HepG2 (cell line): Measurements from ENCODE around the gene SESN2. TPM values are rescaled to one million over a fixed set of nuclear protein-coding genes. Genes with fewer than 3 reads are reported as not detected.
A peak's percentile ranks its signal among the peaks of the same experiment; 100 is the strongest.

Source experiments
- HNF4G ChIP-seq, 2 experiments: sonication (generic) in 1 of 2; formaldehyde crosslinking in 1 of 2; IDR thresholded peaks; 2 replicates each; pipeline versions ENCODE4 v1.4.0 to v1.6.1; 2011 to 2020; ENCODE audit warnings: borderline replicate concordance in 2 of 2, low read depth in 2 of 2, mild to moderate bottlenecking in 2 of 2, low read length in 1 of 2, missing genetic modification reagents in 1 of 2, moderate library complexity in 1 of 2
- IRF1 ChIP-seq: sonication (generic); formaldehyde crosslinking; IDR thresholded peaks from 2 replicates; pipeline ENCODE4 v1.4.0; 2020; ENCODE audit warnings: low read depth, mild to moderate bottlenecking, missing genetic modification reagents
- NR2C2 ChIP-seq: sonication (generic); formaldehyde crosslinking; IDR thresholded peaks from 2 replicates; pipeline ENCODE4 v1.4.0; 2020; ENCODE audit warnings: missing genetic modification reagents, mild to moderate bottlenecking, moderate library complexity, borderline replicate concordance
- PAWR ChIP-seq: sonication (generic); formaldehyde crosslinking; IDR thresholded peaks from 2 replicates; pipeline ENCODE4 v1.4.0; 2020; ENCODE audit warnings: missing genetic modification reagents, mild to moderate bottlenecking, borderline replicate concordance
- SRSF4 ChIP-seq: fragments of 200-400 bp; formaldehyde crosslinking; IDR thresholded peaks from one replicate; pipeline ENCODE4 v1.6.1; 2018; ENCODE audit warnings: mild to moderate bottlenecking, low read depth, low read length, moderate library complexity; ENCODE audit not compliant: poor library complexity, severe bottlenecking
- ZBTB2 ChIP-seq: sonication (generic); formaldehyde crosslinking; IDR thresholded peaks from 2 replicates; pipeline ENCODE4 v1.8.0; 2022; ENCODE audit warnings: low read depth, missing genetic modification reagents
- ZNF546 ChIP-seq: sonication (generic); formaldehyde crosslinking; conservative IDR thresholded peaks from 2 replicates; pipeline ENCODE4 v1.8.1; 2023; ENCODE audit warnings: mild to moderate bottlenecking, missing genetic modification reagents
- ZNF569 ChIP-seq: sonication (generic); formaldehyde crosslinking; IDR thresholded peaks from 2 replicates; pipeline ENCODE4 v1.5.0; 2020; ENCODE audit warnings: mild to moderate bottlenecking, missing genetic modification reagents, moderate library complexity, borderline replicate concordance
- ZNF749 ChIP-seq: sonication (generic); formaldehyde crosslinking; IDR thresholded peaks from 2 replicates; pipeline ENCODE4 v1.8.0; 2022; ENCODE audit warnings: mild to moderate bottlenecking, missing genetic modification reagents, moderate library complexity, borderline replicate concordance
- polyA plus RNA-seq, 8 experiments: library from polyadenylated mRNA; depleted of rRNA in 3 of 8; stranded (reverse) in 7 of 8; unstranded in 1 of 8; fragments of >200 nt; fragmentation: Illumina TruSeq in 4 of 8; extraction: Trizol in 4 of 8; gene quantifications; 2 replicates each; pipeline versions ENCODE4 v1.2.1 to v1.2.3, GENCODE V29; 2011 to 2016; ENCODE audit warnings: low read depth in 4 of 8, missing spikeins in 1 of 8, mixed read lengths in 1 of 8; ENCODE audit not compliant: insufficient read depth in 1 of 8
- total RNA-seq, 5 experiments: library from RNA; depleted of rRNA; stranded (reverse); fragments of >200 nt; fragmentation: Illumina TruSeq; extraction: Trizol; gene quantifications; 2 replicates each; pipeline ENCODE4 v1.2.3, GENCODE V29; 2016; ENCODE audit warnings: low read depth in 1 of 5
- TF ChIP-seq, protein P1 (sequence below): sonication (generic); formaldehyde crosslinking; IDR thresholded peaks from 2 replicates; pipeline ENCODE4 v1.4.0; 2020; ENCODE audit warnings: mild to moderate bottlenecking, missing genetic modification reagents, borderline replicate concordance
- TF ChIP-seq, protein P2 (sequence below): sonication (generic); formaldehyde crosslinking; IDR thresholded peaks from 2 replicates; pipeline ENCODE4 v1.8.0; 2022; ENCODE audit warnings: mild to moderate bottlenecking, missing genetic modification reagents; ENCODE audit not compliant: insufficient replicate concordance
- TF ChIP-seq, protein P3 (sequence below), 2 experiments: sonication (generic) in 1 of 2; formaldehyde crosslinking in 1 of 2; IDR thresholded peaks; 2 replicates each; pipeline versions ENCODE4 v1.4.0 to v1.6.1; 2018 to 2020; ENCODE audit warnings: missing genetic modification reagents in 2 of 2, borderline replicate concordance in 1 of 2, low read depth in 1 of 2, mild to moderate bottlenecking in 1 of 2, missing biosample characterization in 1 of 2

Gene SESN2
- total and polyA plus RNA-seq, 2 of the 13 experiments (the other 11 are each of a cell fraction or from before 2014, with no cell fraction given), result 13.2 to 19.1 TPM

GRCh38 chr1:28236656-28237322, 22.5 kb upstream of the SESN2 start (continued):
- TF ChIP-seq, protein P1, sequence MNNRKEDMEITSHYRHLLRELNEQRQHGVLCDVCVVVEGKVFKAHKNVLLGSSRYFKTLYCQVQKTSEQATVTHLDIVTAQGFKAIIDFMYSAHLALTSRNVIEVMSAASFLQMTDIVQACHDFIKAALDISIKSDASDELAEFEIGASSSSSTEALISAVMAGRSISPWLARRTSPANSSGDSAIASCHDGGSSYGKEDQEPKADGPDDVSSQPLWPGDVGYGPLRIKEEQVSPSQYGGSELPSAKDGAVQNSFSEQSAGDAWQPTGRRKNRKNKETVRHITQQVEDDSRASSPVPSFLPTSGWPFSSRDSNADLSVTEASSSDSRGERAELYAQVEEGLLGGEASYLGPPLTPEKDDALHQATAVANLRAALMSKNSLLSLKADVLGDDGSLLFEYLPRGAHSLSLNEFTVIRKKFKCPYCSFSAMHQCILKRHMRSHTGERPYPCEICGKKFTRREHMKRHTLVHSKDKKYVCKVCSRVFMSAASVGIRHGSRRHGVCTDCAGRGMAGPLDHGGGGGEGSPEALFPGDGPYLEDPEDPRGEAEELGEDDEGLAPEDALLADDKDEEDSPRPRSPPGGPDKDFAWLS (CRISPR knock-in tag), result 0 out of 2 replicates have a peak, but pooled peaks have one; percentile 24
- TF ChIP-seq ZBTB2 (CRISPR knock-in tag), result 0 out of 2 replicates have a peak, but pooled peaks have one; percentile 3
- no peak for TF ChIP-seq SRSF4
- TF ChIP-seq, protein P2, sequence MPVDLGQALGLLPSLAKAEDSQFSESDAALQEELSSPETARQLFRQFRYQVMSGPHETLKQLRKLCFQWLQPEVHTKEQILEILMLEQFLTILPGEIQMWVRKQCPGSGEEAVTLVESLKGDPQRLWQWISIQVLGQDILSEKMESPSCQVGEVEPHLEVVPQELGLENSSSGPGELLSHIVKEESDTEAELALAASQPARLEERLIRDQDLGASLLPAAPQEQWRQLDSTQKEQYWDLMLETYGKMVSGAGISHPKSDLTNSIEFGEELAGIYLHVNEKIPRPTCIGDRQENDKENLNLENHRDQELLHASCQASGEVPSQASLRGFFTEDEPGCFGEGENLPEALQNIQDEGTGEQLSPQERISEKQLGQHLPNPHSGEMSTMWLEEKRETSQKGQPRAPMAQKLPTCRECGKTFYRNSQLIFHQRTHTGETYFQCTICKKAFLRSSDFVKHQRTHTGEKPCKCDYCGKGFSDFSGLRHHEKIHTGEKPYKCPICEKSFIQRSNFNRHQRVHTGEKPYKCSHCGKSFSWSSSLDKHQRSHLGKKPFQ, result peak; percentile 94
- 0 out of 2 replicates have a peak, but pooled peaks have one; percentile 62 for TF ChIP-seq IRF1 (CRISPR knock-in tag)
- no peak for TF ChIP-seq ZNF546 (CRISPR knock-in tag)
- TF ChIP-seq NR2C2, result 0 out of 2 replicates have a peak, but pooled peaks have one; percentile 9
- 0 out of 2 replicates have a peak, but pooled peaks have one; percentile 2 for TF ChIP-seq HNF4G (IDR thresholded peaks at IDR 0.05; ENCODE audit: borderline replicate concordance, low read depth, low read length)
- TF ChIP-seq HNF4G (CRISPR knock-in tag; IDR thresholded peaks at IDR 0.05; ENCODE audit: borderline replicate concordance, low read depth), result no peak
- no peak for TF ChIP-seq ZNF569 (CRISPR knock-in tag)
- TF ChIP-seq ZNF749, result no peak
- TF ChIP-seq, protein P3, sequence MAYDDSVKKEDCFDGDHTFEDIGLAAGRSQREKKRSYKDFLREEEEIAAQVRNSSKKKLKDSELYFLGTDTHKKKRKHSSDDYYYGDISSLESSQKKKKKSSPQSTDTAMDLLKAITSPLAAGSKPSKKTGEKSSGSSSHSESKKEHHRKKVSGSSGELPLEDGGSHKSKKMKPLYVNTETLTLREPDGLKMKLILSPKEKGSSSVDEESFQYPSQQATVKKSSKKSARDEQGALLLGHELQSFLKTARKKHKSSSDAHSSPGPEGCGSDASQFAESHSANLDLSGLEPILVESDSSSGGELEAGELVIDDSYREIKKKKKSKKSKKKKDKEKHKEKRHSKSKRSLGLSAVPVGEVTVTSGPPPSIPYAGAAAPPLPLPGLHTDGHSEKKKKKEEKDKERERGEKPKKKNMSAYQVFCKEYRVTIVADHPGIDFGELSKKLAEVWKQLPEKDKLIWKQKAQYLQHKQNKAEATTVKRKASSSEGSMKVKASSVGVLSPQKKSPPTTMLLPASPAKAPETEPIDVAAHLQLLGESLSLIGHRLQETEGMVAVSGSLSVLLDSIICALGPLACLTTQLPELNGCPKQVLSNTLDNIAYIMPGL (CRISPR knock-in tag; IDR thresholded peaks at IDR 0.05; ENCODE audit: borderline replicate concordance in 1 of 2, low read depth in 1 of 2), result 0 out of 4 replicates have a peak, but pooled peaks of 1 of the 2 experiments have one; percentile 10
- TF ChIP-seq PAWR, result 0 out of 2 replicates have a peak, but pooled peaks have one; percentile 4
- TF ChIP-seq, all 625 proteins: peak for 17
